ENCODE measurements around the gene CEACAM3. TPM values are rescaled to one million over a fixed set of nuclear protein-coding genes. Genes with fewer than 3 reads are reported as not detected.

Gene CEACAM3
- total RNA-seq, 4 donors from 2014 or later = 0.54 to 1.6 TPM; not detected in 2

GRCh38 chr19:41815301-41815700 lies 18.9 kb downstream of the CEACAM3 start:
- peaks cover 13% of the 10 kb centered on the region for H3K27me3 ChIP-seq
- WGBS, 2 donors (ENCODE audit: low coverage in 1 of 2) = 63 to 80% methylated on average over 4 of the region's 4 CpGs
- ATAC-seq = no peak
- no peaks in the 10 kb centered on the region for H3K4me1 ChIP-seq
- TF ChIP-seq POLR2AphosphoS5 (IDR thresholded peaks at IDR 0.05) (no peak), POLR2A (IDR thresholded peaks at IDR 0.05) (no peak), EP300 (IDR thresholded peaks at IDR 0.05) (no peak)
- TF ChIP-seq, protein P1, sequence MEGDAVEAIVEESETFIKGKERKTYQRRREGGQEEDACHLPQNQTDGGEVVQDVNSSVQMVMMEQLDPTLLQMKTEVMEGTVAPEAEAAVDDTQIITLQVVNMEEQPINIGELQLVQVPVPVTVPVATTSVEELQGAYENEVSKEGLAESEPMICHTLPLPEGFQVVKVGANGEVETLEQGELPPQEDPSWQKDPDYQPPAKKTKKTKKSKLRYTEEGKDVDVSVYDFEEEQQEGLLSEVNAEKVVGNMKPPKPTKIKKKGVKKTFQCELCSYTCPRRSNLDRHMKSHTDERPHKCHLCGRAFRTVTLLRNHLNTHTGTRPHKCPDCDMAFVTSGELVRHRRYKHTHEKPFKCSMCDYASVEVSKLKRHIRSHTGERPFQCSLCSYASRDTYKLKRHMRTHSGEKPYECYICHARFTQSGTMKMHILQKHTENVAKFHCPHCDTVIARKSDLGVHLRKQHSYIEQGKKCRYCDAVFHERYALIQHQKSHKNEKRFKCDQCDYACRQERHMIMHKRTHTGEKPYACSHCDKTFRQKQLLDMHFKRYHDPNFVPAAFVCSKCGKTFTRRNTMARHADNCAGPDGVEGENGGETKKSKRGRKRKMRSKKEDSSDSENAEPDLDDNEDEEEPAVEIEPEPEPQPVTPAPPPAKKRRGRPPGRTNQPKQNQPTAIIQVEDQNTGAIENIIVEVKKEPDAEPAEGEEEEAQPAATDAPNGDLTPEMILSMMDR (IDR thresholded peaks at IDR 0.05) = no peak
- no peak overlapping the region for H3K4me3 ChIP-seq
- H3K9me3 ChIP-seq = no peaks in the 10 kb centered on the region
- H3K27ac ChIP-seq = no peak overlapping the region
- H3K36me3 ChIP-seq = no peaks in the 10 kb centered on the region

DNA sequence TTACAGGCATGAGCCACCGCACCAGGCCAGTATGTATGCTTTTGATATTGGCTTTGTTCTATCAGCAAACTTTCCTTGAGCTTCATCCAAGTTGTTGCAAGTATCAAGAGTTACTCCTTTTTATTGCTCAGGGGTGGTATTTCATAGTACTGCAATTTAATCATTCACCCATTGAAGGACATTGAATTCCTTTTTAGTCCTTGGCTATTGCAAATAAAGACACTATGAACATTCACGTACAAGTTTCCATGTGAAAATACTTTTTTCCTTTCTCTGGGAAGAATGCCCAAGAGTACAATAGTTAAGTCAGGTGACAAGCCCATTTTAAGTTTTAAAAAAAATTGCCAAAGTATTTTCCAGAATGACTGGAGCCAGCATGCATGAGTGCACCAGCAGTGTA lies 20.4 kb downstream of the CEACAM3 start:
- no peak for ATAC-seq
- 41 to 59% methylated on average over 2 of the region's 2 CpGs for WGBS, 2 donors (ENCODE audit: low coverage in 1 of 2)

GRCh38 chr19:41821003-41821735 lies 24.8 kb downstream of the CEACAM3 start:
- Histone ChIP-seq H3K9me3 (no peaks in the 10 kb centered on the region), H3K27me3 (peaks cover 40% of the 10 kb centered on the region), H3K4me3 (no peak overlapping the region), H3K36me3 (no peaks in the 10 kb centered on the region), H3K27ac (no peak overlapping the region), H3K4me1 (no peaks in the 10 kb centered on the region)
- WGBS, 2 donors (ENCODE audit: low coverage in 1 of 2) = 20 to 32% methylated on average over 5 to 12 of the region's 12 CpGs
- TF ChIP-seq POLR2A (IDR thresholded peaks at IDR 0.05) = no peak
- TF ChIP-seq, protein P1 (IDR thresholded peaks at IDR 0.05) = peak; percentile 14 to 59 (median 44)
- no peak for TF ChIP-seq POLR2AphosphoS5 (IDR thresholded peaks at IDR 0.05)
- TF ChIP-seq EP300 (IDR thresholded peaks at IDR 0.05) = no peak
- ATAC-seq = no peak

More for the DNA sequence above, 20.4 kb downstream of the CEACAM3 start:
- no peaks in the 10 kb centered on the region for H3K9me3 ChIP-seq
- no peak overlapping the region for H3K4me3 ChIP-seq
- peaks cover 12% of the 10 kb centered on the region for H3K27me3 ChIP-seq
- H3K4me1 ChIP-seq = no peaks in the 10 kb centered on the region
- no peak for TF ChIP-seq POLR2AphosphoS5 (IDR thresholded peaks at IDR 0.05)
- TF ChIP-seq POLR2A (IDR thresholded peaks at IDR 0.05) = no peak
- TF ChIP-seq EP300 (IDR thresholded peaks at IDR 0.05) = no peak
- TF ChIP-seq, protein P1 (IDR thresholded peaks at IDR 0.05) = no peak
- H3K27ac ChIP-seq = no peak overlapping the region
- no peaks in the 10 kb centered on the region for H3K36me3 ChIP-seq

DNA sequence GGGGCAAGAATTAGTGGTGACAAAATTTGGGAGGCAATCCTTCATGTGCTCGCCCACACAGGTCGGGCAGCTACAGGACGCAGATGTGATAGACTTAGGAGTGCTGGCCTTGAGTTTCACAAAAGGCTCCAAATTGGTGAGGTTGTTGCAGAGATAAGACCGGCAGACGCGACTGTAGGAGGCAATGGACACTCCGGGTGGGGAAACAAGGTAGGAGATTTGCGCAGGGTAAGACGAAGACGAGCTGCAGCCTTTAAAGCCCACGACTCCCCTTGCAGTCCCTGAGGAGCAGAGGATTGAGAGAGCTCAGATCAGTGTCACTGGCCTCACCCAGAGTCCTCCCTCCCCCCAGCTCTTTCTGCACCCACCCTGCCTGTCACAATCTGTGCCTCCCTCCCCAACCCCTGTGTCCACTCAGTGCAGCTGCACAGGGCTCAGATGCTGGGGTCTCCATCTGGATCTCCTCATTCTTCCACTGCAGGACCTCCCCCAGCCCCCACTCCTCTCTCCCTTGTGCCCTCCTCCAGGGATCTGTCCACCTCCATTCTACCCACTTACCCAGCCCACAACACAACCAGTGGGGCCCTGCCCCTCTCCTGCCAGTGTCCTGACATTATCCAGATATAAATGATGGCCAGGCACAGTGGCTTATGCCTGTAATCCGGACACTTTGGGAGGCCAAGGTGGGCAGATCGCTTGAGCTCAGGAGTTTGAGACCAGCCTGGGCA lies 41.8 kb downstream of the CEACAM3 start:
- WGBS, 2 donors (ENCODE audit: low coverage in 1 of 2) = 43 to 44% methylated on average over 4 to 9 of the region's 13 CpGs
- H3K4me1 ChIP-seq = no peaks in the 10 kb centered on the region
- ATAC-seq = no peak
- no peaks in the 10 kb centered on the region for H3K9me3 ChIP-seq
- TF ChIP-seq POLR2A (IDR thresholded peaks at IDR 0.05) (no peak), POLR2AphosphoS5 (IDR thresholded peaks at IDR 0.05) (no peak), EP300 (IDR thresholded peaks at IDR 0.05) (no peak)
- TF ChIP-seq, protein P1 (IDR thresholded peaks at IDR 0.05) = no peak
- peaks cover 73% of the 10 kb centered on the region for H3K27me3 ChIP-seq
- no peak overlapping the region for H3K27ac ChIP-seq
- H3K36me3 ChIP-seq = no peaks in the 10 kb centered on the region
- no peak overlapping the region for H3K4me3 ChIP-seq
